ENCODE data around the gene COL4A4.
"Not testable (repeated sequence)": the region's sequence is repeated elsewhere in the genome, so short reads cannot be mapped to it uniquely, and the experiment has no call there.

The COL4A4 gene

GRCh38 chr2:227163998-227164762 lies at the start of gene COL4A4, which contains the start of gene COL4A3:
Gene COL4A4 (minus strand): TSS chr2:227164205. CDS start chr2:227147483, 16,722 bp downstream.
Gene COL4A3 (plus strand): TSS chr2:227164624. CDS start chr2:227164727, 103 bp downstream.
- DNase-seq = peak in 1 of 2 experiments; percentile 22

GRCh38 chr2:227207573-227207972 lies 43.6 kb upstream of the COL4A4 start:
- no peak for DNase-seq

GRCh38 chr2:227206406-227206805 lies 42.4 kb upstream of the COL4A4 start:
- DNase-seq = no peak

GRCh38 chr2:227205701-227206100 lies 41.7 kb upstream of the COL4A4 start:
- DNase-seq = no peak

- no peak for DNase-seq
These were observed 40.4 kb upstream of the COL4A4 start for GRCh38 chr2:227204452-227204851.

GRCh38 chr2:227201771-227202170 lies 37.8 kb upstream of the COL4A4 start:
- DNase-seq = no peak

GRCh38 chr2:227198866-227199265 lies 34.9 kb upstream of the COL4A4 start:
- DNase-seq = no peak

GRCh38 chr2:227194219-227194618 lies 30.2 kb upstream of the COL4A4 start:
- no peak for DNase-seq

- no peak for DNase-seq
These were observed 28.5 kb upstream of the COL4A4 start for GRCh38 chr2:227192491-227192890.

GRCh38 chr2:227191367-227191766 lies 27.4 kb upstream of the COL4A4 start:
- no peak for DNase-seq

GRCh38 chr2:227188292-227188691 lies 24.3 kb upstream of the COL4A4 start:
- DNase-seq = no peak

GRCh38 chr2:227186751-227187150 lies 22.7 kb upstream of the COL4A4 start:
- peak in 1 of 2 experiments; percentile 23 for DNase-seq

- no peak for DNase-seq
These were observed 21.7 kb upstream of the COL4A4 start for GRCh38 chr2:227185615-227186232.

- no peak for DNase-seq
These were observed 19.8 kb upstream of the COL4A4 start for GRCh38 chr2:227183657-227184367.

GRCh38 chr2:227182765-227183164 lies 18.8 kb upstream of the COL4A4 start:
- DNase-seq = no peak

- no peak for DNase-seq
These were observed 16.8 kb upstream of the COL4A4 start for GRCh38 chr2:227180770-227181169.

- no peak for DNase-seq
These were observed 16.1 kb upstream of the COL4A4 start for GRCh38 chr2:227179988-227180685.

- no peak for DNase-seq
These were observed 13.8 kb upstream of the COL4A4 start for GRCh38 chr2:227177592-227178336.

GRCh38 chr2:227171779-227172178 lies 7.8 kb upstream of the COL4A4 start:
- not testable (repeated sequence) for DNase-seq

GRCh38 chr2:227164763-227165291 lies 822 bp upstream of the COL4A4 start:
- DNase-seq = peak in 1 of 2 experiments; percentile 32

GRCh38 chr2:227163485-227163997 lies 464 bp downstream of the COL4A4 start:
- peak in 1 of 2 experiments; percentile 9 for DNase-seq

- no peak for DNase-seq
These were observed 2.1 kb downstream of the COL4A4 start for GRCh38 chr2:227161947-227162346.
